ENCODE results near the gene WDFY3.

GRCh38 chr4:84928089-84928488, 38.4 kb downstream of the WDFY3 start:
- TF ChIP-seq CTCF (IDR thresholded peaks at IDR 0.05) (no peak), EZH2 (IDR thresholded peaks at IDR 0.05) (no peak)
